Endothelial cell of umbilical vein (primary cell): Measurements from ENCODE around the gene C15orf61. TPM values are rescaled to one million over a fixed set of nuclear protein-coding genes. Genes with fewer than 3 reads are reported as not detected.

Experiments
- BruUV-seq: library from RNA; stranded (reverse); fragments of 400-500 nt; replicated peaks from 2 replicates; lab custom pipeline; 2021; lab: Mats Ljungman, UMichigan
- CTCF ChIA-PET: fragments of 300-600, 350-600 bp; sonication (Branson Sonifier 250); formaldehyde crosslinking; loops from one replicate; lab custom pipeline; 2021; ENCODE audit warnings: antibody characterized with exemption, inconsistent platforms; lab: Charles Lee
- POLR2A ChIA-PET: fragments of 300-600, 350-600 bp; sonication (Branson Sonifier 250); formaldehyde crosslinking; loops from one replicate; lab custom pipeline; 2021; ENCODE audit warnings: antibody characterized with exemption, inconsistent platforms; lab: Charles Lee
- DNase-seq: peaks from one replicate; pipeline ENCODE4 v3.0.0-alpha.2; 2011; ENCODE audit warnings: low read depth, low spot score
- FAIRE-seq: peaks from 2 replicates; lab custom pipeline; 2011; peaks lifted over from hg19 to GRCh38; lab: Jason Lieb, UNC
- H2AFZ ChIP-seq: 2 replicates; pipeline ENCODE4 v1.6.0; 2012; ENCODE audit warnings: low read depth, low read length, control low read depth, inconsistent platforms
- H3K27ac ChIP-seq: 2 replicates; pipeline ENCODE4 v1.5.1; 2011; ENCODE audit warnings: low read depth, mild to moderate bottlenecking, control low read depth, low read length, moderate library complexity; ENCODE audit not compliant: insufficient read depth
- H3K27me3 ChIP-seq, 2 experiments: 2 replicates each; pipeline versions ENCODE4 v1.6.0 to v1.6.1; 2011; ENCODE audit warnings: low read length in 2 of 2, mixed read lengths in 1 of 2; ENCODE audit not compliant: control insufficient read depth in 2 of 2, insufficient read depth in 2 of 2
- H3K36me3 ChIP-seq, 2 experiments: 2 replicates in 1 of 2; 3 replicates in 1 of 2; pipeline ENCODE4 v1.5.1; 2011; ENCODE audit warnings: low read length in 2 of 2, mild to moderate bottlenecking in 1 of 2, moderate library complexity in 1 of 2; ENCODE audit not compliant: control insufficient read depth in 2 of 2, insufficient read depth in 2 of 2; ENCODE audit errors: extremely low read depth in 1 of 2
- H3K4me1 ChIP-seq: 3 replicates; pipeline ENCODE4 v1.5.1; 2011; ENCODE audit warnings: mild to moderate bottlenecking, low read length; ENCODE audit not compliant: control insufficient read depth, insufficient read depth; ENCODE audit errors: extremely low read depth
- H3K4me2 ChIP-seq: 2 replicates; pipeline ENCODE4 v1.6.1; 2011; ENCODE audit warnings: low read length, control low read depth, mixed read lengths; ENCODE audit not compliant: insufficient read depth
- H3K4me3 ChIP-seq, 3 experiments: fragments of 200-600 bp in 1 of 3; sonication (generic), shearing (Covaris generic) in 1 of 3; replicated peaks in 1 of 3; 2 replicates each; pipeline ENCODE4 v1.5.1; 2011 to 2016; ENCODE audit warnings: control low read depth in 3 of 3, low read length in 3 of 3, mild to moderate bottlenecking in 2 of 3, inconsistent platforms in 1 of 3, low read depth in 1 of 3, moderate library complexity in 1 of 3; ENCODE audit not compliant: insufficient read depth in 1 of 3
- H3K79me2 ChIP-seq: 2 replicates; pipeline ENCODE4 v1.6.0; 2012; ENCODE audit warnings: low read length, inconsistent platforms; ENCODE audit not compliant: control insufficient read depth, insufficient read depth
- H3K9ac ChIP-seq: replicated peaks from 2 replicates; pipeline ENCODE3; 2011; ENCODE audit warnings: low read length, control low read depth; ENCODE audit not compliant: insufficient read depth; ENCODE audit errors: extremely low read depth
- H3K9me1 ChIP-seq: replicated peaks from 3 replicates; pipeline ENCODE4 v1.6.0; 2011; ENCODE audit warnings: mild to moderate bottlenecking, low read length; ENCODE audit not compliant: control insufficient read depth, insufficient read depth; ENCODE audit errors: extremely low read depth
- H3K9me3 ChIP-seq: replicated peaks from 2 replicates; pipeline ENCODE4 v1.5.1; 2012; ENCODE audit warnings: low read length, inconsistent platforms; ENCODE audit not compliant: control insufficient read depth, insufficient read depth
- H4K20me1 ChIP-seq: replicated peaks from 2 replicates; pipeline ENCODE3; 2011; ENCODE audit warnings: mild to moderate bottlenecking, low read length; ENCODE audit not compliant: control insufficient read depth, insufficient read depth; ENCODE audit errors: extremely low read depth
- EZH2 ChIP-seq: IDR thresholded peaks from 2 replicates; pipeline ENCODE4 v1.6.1; 2012; ENCODE audit warnings: borderline replicate concordance, low read depth, mild to moderate bottlenecking, moderate library complexity, low read length, inconsistent platforms; ENCODE audit not compliant: severe bottlenecking
- FOS ChIP-seq: IDR thresholded peaks from 2 replicates; pipeline ENCODE4 v1.6.1; 2011; ENCODE audit warnings: mild to moderate bottlenecking, low read length, moderate library complexity, borderline replicate concordance; ENCODE audit not compliant: insufficient read depth
- GATA2 ChIP-seq: IDR thresholded peaks from 2 replicates; pipeline ENCODE4 v1.7.0; 2011; ENCODE audit warnings: low read depth, mild to moderate bottlenecking, moderate library complexity, mixed read lengths, low read length; ENCODE audit not compliant: insufficient read length, insufficient read depth
- JUN ChIP-seq: IDR thresholded peaks from 2 replicates; pipeline ENCODE4 v1.6.1; 2011; ENCODE audit warnings: borderline replicate concordance, low read depth; ENCODE audit not compliant: insufficient read length, insufficient read depth
- MYC ChIP-seq: IDR thresholded peaks from one replicate; pipeline ENCODE4 v1.6.1; 2011; ENCODE audit warnings: mild to moderate bottlenecking, low read depth, low read length
- POLR2A ChIP-seq: IDR thresholded peaks from 2 replicates; pipeline ENCODE4 v1.6.1; 2012; ENCODE audit warnings: low read depth, mild to moderate bottlenecking, control low read depth, low read length
- POLR2AphosphoS5 ChIP-seq: IDR thresholded peaks from 2 replicates; pipeline ENCODE4 v1.6.1; 2012; ENCODE audit warnings: low read depth, mild to moderate bottlenecking, control low read depth, low read length, moderate library complexity; ENCODE audit not compliant: insufficient read depth
- dilution Hi-C: fragments of 300-500 bp; cut with MboI; formaldehyde crosslinking; loops from one replicate; pipeline ENCODE4 v1.15.0; 2019; ENCODE audit warnings: low sequenced_read_pairs; ENCODE audit not compliant: extremely low pct_ligation_motif_present
- intact Hi-C: fragments of 100-400 bp; cut with micrococcal nuclease; formaldehyde crosslinking; loops from one replicate; pipeline ENCODE4 v1.10.0; 2022
- polyA plus RNA-seq, 4 experiments: library from polyadenylated mRNA; depleted of rRNA in 3 of 4; stranded (reverse) in 3 of 4; unstranded in 1 of 4; fragments of >200 nt; gene quantifications; 2 replicates each; pipeline versions ENCODE4 v1.2.1 to v1.2.3, GENCODE V29; 2011 to 2012; ENCODE audit warnings: missing spikeins in 1 of 4
- total RNA-seq: library from RNA; stranded (reverse); gene quantifications from 2 replicates; pipeline ENCODE4 v1.2.3, GENCODE V29; 2021
- TF ChIP-seq, protein P1 (sequence below): IDR thresholded peaks from 2 replicates; pipeline ENCODE4 v1.6.1; 2011; ENCODE audit not compliant: insufficient read depth, insufficient read length
- TF ChIP-seq, protein P2 (sequence below), 2 donors: IDR thresholded peaks; 1 replicate in 1 of 2; 2 replicates in 1 of 2; pipeline ENCODE4 v1.5.1; 2011; ENCODE audit warnings: low read length in 2 of 2, mild to moderate bottlenecking in 2 of 2, moderate library complexity in 2 of 2, control low read depth in 1 of 2, inconsistent platforms in 1 of 2, low read depth in 1 of 2; ENCODE audit not compliant: insufficient read depth in 1 of 2; ENCODE audit errors: extremely low read depth in 1 of 2

Gene C15orf61
- total and polyA plus RNA-seq, 2 donors (not counting 3 experiments of a cell fraction or from before 2014, with no cell fraction given) = 3.2 to 4.1 TPM

DNA sequence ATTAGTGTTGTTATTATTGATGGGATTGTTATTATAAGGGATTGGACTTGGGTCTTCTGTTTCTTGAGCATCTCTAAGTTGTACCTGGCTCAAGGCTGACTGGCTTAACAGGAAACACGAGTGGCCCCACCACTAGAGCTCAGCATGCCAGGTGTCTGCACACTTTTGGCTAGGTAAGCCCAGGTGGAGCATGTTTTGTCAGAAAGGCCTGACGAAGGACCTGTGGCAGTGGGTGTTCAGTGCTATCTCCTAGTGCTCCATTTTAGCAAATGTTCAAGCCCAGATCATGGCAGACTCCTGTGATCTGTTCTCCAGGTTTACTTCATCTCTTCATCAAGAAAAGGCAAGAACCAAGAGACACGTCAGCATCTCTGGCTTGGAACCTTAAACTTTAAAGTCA, 24.9 kb downstream of the C15orf61 start:
- CTCF ChIA-PET = no interaction called here
- Histone ChIP-seq H3K4me3 (no peak overlapping the region), H2AFZ (no peak overlapping the region), H3K79me2 (no peaks in the 10 kb centered on the region), H3K4me1 (peaks cover 8% of the 10 kb centered on the region), H3K27ac (no peak overlapping the region), H3K4me2 (no peak overlapping the region), H3K27me3 (no peaks in the 10 kb centered on the region), H3K9me3 (no peaks in the 10 kb centered on the region), H3K9me1 (no peaks in the 10 kb centered on the region), H4K20me1 (no peaks in the 10 kb centered on the region), H3K9ac (no peak overlapping the region), H3K36me3 (no peaks in the 10 kb centered on the region)
- BruUV-seq = no TSS peak
- DNase-seq (no peak), FAIRE-seq (no peak)
- TF ChIP-seq, protein P1, sequence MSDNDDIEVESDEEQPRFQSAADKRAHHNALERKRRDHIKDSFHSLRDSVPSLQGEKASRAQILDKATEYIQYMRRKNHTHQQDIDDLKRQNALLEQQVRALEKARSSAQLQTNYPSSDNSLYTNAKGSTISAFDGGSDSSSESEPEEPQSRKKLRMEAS = no peak
- TF ChIP-seq FOS = no peak
- no peak for TF ChIP-seq GATA2
- TF ChIP-seq POLR2AphosphoS5 = no peak
- no peak for TF ChIP-seq MYC
- no peak for TF ChIP-seq POLR2A
- no peak for TF ChIP-seq EZH2
- TF ChIP-seq, protein P2, sequence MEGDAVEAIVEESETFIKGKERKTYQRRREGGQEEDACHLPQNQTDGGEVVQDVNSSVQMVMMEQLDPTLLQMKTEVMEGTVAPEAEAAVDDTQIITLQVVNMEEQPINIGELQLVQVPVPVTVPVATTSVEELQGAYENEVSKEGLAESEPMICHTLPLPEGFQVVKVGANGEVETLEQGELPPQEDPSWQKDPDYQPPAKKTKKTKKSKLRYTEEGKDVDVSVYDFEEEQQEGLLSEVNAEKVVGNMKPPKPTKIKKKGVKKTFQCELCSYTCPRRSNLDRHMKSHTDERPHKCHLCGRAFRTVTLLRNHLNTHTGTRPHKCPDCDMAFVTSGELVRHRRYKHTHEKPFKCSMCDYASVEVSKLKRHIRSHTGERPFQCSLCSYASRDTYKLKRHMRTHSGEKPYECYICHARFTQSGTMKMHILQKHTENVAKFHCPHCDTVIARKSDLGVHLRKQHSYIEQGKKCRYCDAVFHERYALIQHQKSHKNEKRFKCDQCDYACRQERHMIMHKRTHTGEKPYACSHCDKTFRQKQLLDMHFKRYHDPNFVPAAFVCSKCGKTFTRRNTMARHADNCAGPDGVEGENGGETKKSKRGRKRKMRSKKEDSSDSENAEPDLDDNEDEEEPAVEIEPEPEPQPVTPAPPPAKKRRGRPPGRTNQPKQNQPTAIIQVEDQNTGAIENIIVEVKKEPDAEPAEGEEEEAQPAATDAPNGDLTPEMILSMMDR (IDR thresholded peaks at IDR 0.05; ENCODE audit: extremely low read depth in 1 of 2, insufficient read depth in 1 of 2, low read depth in 1 of 2, low read length in 2 of 2) = no peak
- TF ChIP-seq JUN = no peak
- intact Hi-C loops = loop anchor here (10.0 kb wide), 1 partner anchor 91 kb away; no protein-coding TSS in a partner anchor
- dilution Hi-C loops = no loop called here
- POLR2A ChIA-PET = no interaction called here
